Epithelial cell of esophagus (primary cell): Measurements from ENCODE around the gene AKAP6.

ENCODE experiments used
- DNase-seq: peaks from one replicate; pipeline ENCODE4 v3.0.0; 2010; ENCODE audit warnings: low read depth
- H3K4me3 ChIP-seq: 2 replicates; pipeline ENCODE4 v1.5.1; 2011; ENCODE audit warnings: mild to moderate bottlenecking, low read length, control low read depth
- TF ChIP-seq, protein P1 (sequence below): IDR thresholded peaks from 2 replicates; pipeline ENCODE4 v1.5.1; 2011; ENCODE audit warnings: low read depth, mild to moderate bottlenecking, low read length, control low read depth, inconsistent platforms; ENCODE audit not compliant: insufficient read depth; ENCODE audit errors: missing control alignments

AKAP6 gene

DNA sequence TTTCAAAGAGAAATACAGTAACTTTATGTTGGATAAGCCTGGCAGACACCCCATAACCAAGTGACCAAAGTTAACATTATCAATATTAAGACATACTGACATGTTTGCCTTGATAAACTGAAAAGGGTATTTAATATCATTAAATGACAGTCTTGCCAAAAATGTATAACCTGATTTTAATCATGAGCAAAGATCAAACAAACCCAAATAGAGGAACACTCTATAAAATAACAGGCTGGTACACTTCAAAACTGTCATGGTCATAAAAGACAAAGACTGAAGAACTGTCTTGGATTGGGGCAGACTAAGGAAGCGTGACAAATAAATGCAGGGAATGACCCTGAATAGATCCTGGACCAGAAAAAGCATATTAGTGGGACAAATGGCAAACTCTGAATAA is 64.0 kb downstream of the AKAP6 start:
- TF ChIP-seq, protein P1, sequence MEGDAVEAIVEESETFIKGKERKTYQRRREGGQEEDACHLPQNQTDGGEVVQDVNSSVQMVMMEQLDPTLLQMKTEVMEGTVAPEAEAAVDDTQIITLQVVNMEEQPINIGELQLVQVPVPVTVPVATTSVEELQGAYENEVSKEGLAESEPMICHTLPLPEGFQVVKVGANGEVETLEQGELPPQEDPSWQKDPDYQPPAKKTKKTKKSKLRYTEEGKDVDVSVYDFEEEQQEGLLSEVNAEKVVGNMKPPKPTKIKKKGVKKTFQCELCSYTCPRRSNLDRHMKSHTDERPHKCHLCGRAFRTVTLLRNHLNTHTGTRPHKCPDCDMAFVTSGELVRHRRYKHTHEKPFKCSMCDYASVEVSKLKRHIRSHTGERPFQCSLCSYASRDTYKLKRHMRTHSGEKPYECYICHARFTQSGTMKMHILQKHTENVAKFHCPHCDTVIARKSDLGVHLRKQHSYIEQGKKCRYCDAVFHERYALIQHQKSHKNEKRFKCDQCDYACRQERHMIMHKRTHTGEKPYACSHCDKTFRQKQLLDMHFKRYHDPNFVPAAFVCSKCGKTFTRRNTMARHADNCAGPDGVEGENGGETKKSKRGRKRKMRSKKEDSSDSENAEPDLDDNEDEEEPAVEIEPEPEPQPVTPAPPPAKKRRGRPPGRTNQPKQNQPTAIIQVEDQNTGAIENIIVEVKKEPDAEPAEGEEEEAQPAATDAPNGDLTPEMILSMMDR: no peak
- DNase-seq: no peak
- no peak overlapping the region for H3K4me3 ChIP-seq

GRCh38 chr14:32394038-32394437 is 64.9 kb downstream of the AKAP6 start:
- no peak overlapping the region for H3K4me3 ChIP-seq
- DNase-seq: no peak
- TF ChIP-seq, protein P1: no peak

GRCh38 chr14:32396885-32397284 is 67.8 kb downstream of the AKAP6 start:
- no peak for DNase-seq
- no peak overlapping the region for H3K4me3 ChIP-seq
- TF ChIP-seq, protein P1: no peak

DNA sequence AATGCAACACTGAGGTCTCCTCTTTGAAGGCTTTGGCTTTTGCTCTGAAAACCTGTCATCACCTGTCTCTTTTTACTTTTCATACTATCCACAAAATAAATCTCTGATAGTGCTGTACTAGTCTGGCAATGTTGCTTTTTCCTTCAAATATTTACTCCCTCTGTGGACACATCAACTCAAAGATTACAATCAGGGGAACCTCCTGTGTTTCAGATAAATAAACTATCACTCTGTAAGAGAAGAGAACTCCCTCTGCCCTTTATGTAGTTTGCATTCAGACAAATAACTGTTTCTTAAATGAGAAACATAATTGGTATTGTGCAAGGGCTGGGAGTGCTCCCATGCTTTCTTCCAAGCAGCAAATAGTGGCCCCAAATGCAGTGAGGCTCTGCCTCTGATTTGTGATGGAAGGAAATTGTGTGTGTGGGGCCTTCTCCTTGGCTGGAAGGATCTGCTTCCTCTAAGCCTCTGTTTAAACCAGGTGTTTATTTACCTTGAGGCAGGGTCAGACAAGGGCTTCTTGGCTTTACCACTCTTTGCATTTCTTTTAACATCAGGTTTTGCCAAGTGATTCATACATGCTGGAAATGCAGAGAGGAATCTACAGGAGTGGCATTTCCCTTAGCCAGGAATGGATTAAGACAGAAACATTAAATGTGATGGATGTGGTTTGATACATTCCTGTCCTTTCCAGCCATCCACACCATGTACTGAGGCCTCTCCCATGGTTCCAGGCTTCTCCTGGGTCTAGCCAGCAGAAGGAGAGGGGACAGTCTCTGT is 69.0 kb downstream of the AKAP6 start:
- H3K4me3 ChIP-seq: no peak overlapping the region
- DNase-seq: peak; percentile 83
- TF ChIP-seq, protein P1: no peak

DNA sequence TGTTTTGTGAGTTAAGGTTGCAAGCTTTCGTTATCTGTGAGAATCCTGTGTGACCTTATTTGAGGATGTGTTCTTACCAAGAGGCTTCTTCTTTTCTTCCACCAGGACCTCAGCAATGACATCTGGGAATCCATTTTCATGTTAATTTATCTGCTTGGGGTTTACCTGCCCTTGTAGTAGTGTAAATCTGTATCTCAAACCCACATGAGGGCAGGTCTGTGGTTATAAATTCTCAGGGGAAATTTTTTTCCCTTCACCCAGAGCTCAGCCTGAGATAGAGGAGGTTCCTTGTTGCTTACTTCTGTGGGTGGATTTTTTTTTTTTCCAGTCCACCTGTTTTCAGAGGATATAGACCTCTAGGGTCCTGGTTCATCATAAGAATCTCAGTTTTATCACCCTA is 70.8 kb downstream of the AKAP6 start:
- no peak for DNase-seq
- TF ChIP-seq, protein P1: no peak
- no peak overlapping the region for H3K4me3 ChIP-seq

DNA sequence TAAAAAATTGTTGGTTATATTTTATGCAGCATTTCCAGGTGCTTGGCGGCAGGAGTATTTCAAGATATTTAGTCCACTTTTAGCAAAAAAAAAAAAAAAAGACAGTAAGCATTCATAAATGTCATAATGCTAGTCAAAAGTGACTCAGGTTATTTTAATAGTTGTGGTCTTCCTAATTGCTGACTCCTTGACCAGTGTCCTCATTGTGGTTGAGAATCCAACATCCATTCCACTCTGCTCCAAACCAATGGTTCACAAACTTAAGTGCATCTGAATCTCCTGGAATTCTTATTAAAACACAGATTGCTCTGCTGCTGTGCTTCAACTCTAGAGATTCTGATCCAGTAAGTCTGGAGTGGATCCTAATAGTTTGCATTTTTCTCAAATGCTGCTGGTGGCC is 71.4 kb downstream of the AKAP6 start:
- TF ChIP-seq, protein P1: no peak
- no peak for DNase-seq
- H3K4me3 ChIP-seq: no peak overlapping the region

- DNase-seq: no peak
- TF ChIP-seq, protein P1: no peak
- H3K4me3 ChIP-seq: no peak overlapping the region
Measured at GRCh38 chr14:32403021-32403420, 73.9 kb downstream of the AKAP6 start.
